Testis (tissue), 2 donors: Measurements from ENCODE around the gene NLGN1.

ENCODE experiments used
- CTCF ChIP-seq, 3 experiments: fragments of 450-650 bp in 2 of 3; fragments of 200-600 bp in 1 of 3; sonication (generic) in 1 of 3; IDR thresholded peaks; one replicate each; pipeline ENCODE4 v1.5.1; 2016 to 2019; ENCODE audit warnings: antibody characterized with exemption in 3 of 3, mild to moderate bottlenecking in 2 of 3, moderate library complexity in 1 of 3
- POLR2A ChIP-seq: fragments of 450-650 bp; IDR thresholded peaks from one replicate; pipeline ENCODE4 v1.6.1; 2017; ENCODE audit warnings: antibody characterized with exemption, mild to moderate bottlenecking, moderate library complexity

GRCh38 chr3:173932624-173933023 lies 535.1 kb downstream of the NLGN1 start:
- TF ChIP-seq CTCF (IDR thresholded peaks at IDR 0.05) = no peak
- TF ChIP-seq POLR2A = no peak
